GM19099 (cell line): Measurements from ENCODE around the gene CEP350.
A peak's percentile ranks its signal among the peaks of the same experiment; 100 is the strongest.

Experiments used
- POLR2A ChIP-seq: IDR thresholded peaks from 3 replicates; pipeline ENCODE4 v1.6.1; 2011; ENCODE audit warnings: low read depth; ENCODE audit not compliant: insufficient read length; ENCODE audit errors: extremely low read depth

Gene CEP350

DNA sequence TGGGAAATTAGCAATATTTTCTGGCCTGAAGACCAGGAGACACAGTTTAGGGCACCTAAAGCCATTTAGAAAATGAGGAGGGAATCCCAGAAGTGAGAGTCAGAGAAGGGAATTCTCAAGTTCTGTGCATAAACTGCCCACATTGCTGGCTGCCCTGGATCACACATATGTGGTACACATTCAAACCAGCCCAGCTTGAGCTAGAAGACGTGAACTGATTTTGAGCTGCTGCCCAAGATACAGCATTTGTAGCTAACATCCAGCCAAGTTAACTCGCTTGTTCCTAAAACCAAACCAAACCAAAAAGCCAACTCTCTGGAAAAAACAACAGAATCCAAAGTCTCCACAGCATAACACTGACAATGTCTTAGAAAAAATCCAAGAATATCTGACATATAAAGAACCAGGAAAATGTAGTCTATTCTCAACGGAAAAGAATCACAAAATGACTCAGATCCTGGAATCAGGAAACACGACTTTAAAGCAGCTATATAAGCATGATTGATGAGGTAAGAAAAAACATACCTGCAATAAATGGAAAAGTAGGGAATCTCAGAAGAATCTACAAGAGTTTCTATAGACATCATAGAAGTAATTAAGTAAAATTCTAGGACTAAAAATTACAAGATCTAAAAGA lies 181.8 kb downstream of the CEP350 start:
- TF ChIP-seq POLR2A: no peak

DNA sequence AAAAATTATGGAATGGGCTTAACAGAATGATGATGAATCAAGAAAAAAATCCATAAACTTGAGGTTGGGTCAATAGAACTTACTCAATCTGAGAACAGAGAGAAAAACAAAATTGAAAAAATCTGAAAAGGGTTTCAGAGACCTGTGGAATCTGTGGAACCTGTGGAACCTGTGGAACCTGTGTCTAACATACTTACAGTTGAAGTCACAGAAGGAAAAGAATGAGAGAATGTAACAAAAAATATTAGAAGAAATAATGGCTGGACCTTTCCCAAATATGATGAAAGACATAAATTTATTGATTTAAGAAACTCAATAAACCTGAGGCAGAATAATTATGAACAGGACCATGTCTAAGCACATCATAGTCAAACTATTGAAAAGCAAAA lies 182.4 kb downstream of the CEP350 start:
- TF ChIP-seq POLR2A: no peak

- no peak for TF ChIP-seq POLR2A
Observed at GRCh38 chr1:180137776-180138175, 183.2 kb downstream of the CEP350 start.

DNA sequence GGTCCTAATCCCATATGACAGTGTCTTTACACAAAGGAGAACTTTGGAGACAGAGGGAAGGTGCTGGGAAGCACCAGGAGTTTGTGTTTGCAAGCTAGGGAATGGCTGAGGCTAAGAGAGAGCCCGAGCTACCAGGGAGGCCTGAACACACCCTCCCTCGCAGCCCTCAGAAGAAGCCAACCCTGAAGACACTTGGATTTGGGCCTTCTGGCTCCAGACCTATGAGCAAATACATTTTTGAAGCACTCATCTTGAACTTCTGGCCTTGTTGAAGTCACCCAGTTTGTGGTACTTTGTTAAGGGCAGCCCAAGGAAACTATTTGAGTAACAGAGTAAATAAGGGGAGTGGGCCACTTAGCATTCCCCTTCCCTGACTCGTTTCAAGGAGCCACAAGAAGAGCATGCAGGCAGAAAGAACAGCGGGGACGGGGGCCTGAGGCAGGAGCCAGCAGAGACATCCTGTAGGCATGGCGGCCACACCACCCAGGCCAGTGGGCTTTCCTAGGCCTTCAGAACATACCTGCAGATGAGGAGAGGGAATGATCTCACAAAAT lies 186.8 kb downstream of the CEP350 start:
- TF ChIP-seq POLR2A: no peak

DNA sequence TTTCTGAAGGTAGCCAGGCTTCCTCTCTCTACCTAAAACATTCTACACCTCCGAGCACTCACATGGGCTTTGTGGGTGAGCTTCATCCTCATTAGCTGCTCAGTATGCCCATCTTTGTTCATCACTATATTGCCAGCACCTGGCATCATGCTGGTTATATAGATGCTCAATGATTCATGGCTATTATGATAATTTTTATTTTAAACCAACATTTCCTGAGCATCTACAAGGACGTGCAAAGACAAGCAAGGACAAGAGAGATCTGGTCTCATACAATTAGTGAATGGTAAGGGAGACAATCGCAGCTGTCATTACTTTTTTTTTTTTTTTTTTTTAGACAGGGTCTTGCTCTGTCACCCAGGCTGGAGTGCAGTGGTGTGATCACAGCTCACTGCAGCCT lies 188.7 kb downstream of the CEP350 start:
- TF ChIP-seq POLR2A: no peak

- no peak for TF ChIP-seq POLR2A
Observed at GRCh38 chr1:180144659-180145357, 190.2 kb downstream of the CEP350 start.

DNA sequence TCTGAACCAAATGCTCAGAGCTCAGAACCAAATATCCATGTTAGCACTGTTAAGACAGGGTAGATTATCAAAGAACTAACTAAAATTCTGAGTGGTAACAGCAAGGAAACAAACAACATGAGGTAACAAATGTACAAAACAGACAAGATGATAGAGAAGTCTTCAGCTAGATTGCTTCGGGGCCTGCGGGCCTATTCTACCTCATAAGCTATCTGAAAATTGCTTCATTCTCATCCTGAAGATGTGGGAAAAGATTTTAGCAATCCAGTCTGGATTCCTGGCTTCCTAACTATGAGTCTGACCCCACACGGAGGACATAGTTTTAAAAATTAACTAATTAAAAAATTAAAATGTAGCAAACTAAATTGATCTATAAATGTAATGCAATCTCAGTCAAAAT lies 190.8 kb downstream of the CEP350 start:
- TF ChIP-seq POLR2A: no peak

DNA sequence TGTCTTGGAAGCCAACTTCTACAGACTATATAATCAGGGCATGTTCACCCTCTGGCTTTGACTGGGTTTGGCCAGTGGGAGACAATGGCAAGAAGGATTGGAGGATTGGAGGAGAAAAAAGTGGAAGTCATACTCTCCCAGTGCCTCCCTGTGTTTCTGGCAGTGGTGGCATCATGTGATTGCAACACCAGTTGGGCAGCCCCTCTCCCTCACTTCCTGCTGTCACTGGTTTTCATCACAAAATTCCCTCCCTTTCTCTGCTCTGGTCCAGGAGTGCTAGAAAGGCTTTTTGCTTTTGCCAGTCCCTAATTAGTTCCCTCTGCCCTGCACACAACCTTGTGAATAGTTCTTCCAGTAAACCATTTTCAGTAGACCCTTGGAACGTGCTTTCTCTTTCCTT lies 196.4 kb downstream of the CEP350 start:
- TF ChIP-seq POLR2A: no peak

- no peak for TF ChIP-seq POLR2A
Observed at GRCh38 chr1:180151508-180151907, 196.9 kb downstream of the CEP350 start.

DNA sequence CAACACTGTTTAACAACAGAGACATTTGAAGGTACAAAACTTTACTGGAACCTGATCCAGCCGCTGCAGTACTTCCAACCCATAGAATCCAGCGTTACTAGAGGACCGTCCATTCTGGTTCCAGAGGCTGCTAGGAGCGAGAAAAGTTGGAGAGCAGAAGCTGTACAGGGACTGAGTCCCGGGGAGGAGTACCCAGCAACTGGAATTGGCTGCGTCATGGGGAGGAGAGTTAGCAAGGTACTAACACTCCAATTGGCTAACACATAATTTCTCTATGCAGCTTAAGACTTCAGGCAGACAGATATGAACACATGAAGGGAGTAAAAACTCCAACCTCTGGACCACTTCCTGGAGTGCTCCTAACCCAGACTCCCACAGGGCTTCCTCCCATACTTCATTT lies 198.0 kb downstream of the CEP350 start:
- TF ChIP-seq POLR2A: no peak

DNA sequence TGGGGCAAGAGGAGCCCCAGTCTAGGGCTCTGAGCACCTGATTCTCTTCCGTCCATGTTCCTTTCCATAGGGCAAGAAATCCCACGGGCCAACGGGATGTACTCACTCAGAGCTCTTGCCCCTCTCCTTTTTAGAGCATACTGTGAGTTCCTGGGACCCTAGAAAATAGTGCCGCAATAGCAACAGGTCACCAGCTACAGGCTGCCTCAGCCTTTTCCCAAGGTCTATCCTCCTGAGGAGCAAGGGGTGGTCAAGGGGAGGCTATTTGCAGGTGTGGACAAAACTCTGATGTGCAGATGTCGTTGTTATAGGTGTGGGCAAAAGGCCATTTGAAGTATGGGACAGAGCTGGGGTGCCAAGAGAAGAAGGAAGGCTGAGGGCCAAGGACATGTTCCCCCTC lies 198.4 kb downstream of the CEP350 start:
- TF ChIP-seq POLR2A: no peak

DNA sequence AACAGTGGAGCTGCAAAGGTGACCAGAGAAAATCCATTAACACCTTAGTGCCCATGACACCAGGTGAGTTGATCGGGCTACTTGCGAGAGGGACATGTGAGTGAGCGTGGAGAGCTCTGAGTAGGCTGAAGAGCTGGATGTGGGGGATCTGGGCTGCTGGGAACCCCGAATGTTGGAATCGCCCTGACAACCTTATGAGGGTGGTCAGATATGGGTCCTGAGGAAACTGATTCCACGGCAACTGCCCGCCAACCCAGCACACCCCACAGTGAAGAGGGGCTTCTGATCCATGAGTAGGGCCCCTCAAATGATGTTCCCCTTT lies 199.4 kb downstream of the CEP350 start:
- no peak for TF ChIP-seq POLR2A

DNA sequence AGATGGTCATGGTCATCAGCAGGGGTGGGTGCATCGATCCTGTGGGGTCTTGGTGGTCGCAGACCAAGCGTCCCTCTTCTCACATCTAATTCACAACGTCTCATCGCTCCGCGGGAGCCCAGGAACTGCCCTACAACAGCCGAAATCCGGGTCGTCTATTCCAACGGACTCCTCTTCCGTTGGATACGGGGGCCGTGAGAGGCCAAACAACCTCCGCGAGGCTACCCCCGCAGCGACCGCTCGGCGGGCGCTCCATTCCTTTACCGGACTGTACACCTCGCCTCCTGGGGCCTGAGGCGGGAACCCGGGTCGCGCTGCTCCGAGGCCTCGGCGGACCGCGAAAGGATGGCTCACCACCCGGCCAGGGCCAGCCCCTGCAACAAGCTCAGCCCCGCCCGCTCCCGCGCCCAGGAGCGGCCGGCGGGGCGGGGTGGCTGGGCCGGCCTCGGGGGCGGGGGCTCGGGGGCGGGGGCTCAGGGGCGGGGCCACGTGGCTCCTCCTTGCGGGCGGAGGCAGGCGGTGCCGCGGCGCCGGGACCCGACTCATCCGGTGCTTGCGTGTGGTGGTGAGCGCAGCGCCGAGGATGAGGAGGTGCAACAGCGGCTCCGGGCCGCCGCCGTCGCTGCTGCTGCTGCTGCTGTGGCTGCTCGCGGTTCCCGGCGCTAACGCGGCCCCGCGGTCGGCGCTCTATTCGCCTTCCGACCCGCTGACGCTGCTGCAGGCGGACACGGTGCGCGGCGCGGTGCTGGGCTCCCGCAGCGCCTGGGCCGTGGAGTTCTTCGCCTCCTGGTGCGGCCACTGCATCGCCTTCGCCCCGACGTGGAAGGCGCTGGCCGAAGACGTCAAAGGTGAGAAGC lies 199.9 kb downstream of the CEP350 start, which contains the start of gene QSOX1:
TSS of gene QSOX1 (plus strand) at position 545 of the 857 bp plus-strand sequence. CDS start at position 584, 39 bp downstream.
- peak; percentile 78 for TF ChIP-seq POLR2A

- TF ChIP-seq POLR2A: no peak
Observed at GRCh38 chr1:180155182-180155682, 200.6 kb downstream of the CEP350 start.

DNA sequence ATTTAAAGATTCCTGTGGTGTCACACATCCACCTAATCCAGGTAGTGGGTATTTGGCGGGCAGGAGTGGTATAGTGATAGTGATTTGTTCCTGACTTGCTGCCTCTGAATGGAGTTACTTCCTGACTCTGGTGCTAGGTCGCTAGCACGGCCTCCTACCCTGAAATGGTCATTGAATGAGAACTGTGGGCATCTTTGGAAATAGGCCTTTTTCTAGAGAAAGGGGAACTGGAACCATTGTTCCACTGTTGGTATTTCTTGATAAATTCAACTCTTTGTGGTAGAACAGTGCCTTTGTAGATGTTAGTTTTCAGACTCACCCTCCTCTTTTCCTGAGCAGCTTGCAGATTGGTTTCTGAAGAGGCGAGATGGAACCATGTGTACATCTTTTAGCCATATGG lies 201.6 kb downstream of the CEP350 start:
- TF ChIP-seq POLR2A: no peak

- TF ChIP-seq POLR2A: no peak
Observed at GRCh38 chr1:180156631-180157091, 202.1 kb downstream of the CEP350 start.

DNA sequence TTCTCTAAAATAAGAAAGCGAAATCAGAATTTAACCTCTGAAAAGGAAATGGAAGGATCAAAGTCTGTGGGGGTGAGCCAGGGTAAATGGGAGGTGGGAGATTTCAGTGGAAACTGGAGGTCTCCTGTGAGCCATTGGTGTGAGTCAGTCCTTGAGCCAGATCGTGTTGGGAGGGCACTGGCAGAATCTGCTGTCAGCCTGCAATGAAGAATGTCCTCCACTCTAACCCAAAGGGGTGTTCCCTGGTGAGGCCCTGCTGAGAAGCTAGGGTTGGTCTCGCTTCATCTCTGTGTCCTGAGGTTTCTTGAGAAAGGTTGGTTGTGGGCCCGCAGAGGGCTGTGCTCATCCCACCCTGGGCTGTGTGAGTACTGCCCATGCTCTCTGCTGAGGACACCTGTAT lies 202.5 kb downstream of the CEP350 start:
- no peak for TF ChIP-seq POLR2A
